C4-2B (cell line): Measurements from ENCODE around the gene OR1S1.

Source experiments
- H3K27ac ChIP-seq: fragments of 450-650 bp; 2 replicates; pipeline ENCODE4 v1.5.1; 2017
- CTCF ChIP-seq: fragments of 450-650 bp; conservative IDR thresholded peaks from 2 replicates; pipeline ENCODE4 v1.5.1; 2017; ENCODE audit warnings: mild to moderate bottlenecking
- ZFX ChIP-seq: fragments of 450-650 bp; IDR thresholded peaks from 2 replicates; pipeline ENCODE4 v1.6.1; 2017

Gene OR1S1

DNA sequence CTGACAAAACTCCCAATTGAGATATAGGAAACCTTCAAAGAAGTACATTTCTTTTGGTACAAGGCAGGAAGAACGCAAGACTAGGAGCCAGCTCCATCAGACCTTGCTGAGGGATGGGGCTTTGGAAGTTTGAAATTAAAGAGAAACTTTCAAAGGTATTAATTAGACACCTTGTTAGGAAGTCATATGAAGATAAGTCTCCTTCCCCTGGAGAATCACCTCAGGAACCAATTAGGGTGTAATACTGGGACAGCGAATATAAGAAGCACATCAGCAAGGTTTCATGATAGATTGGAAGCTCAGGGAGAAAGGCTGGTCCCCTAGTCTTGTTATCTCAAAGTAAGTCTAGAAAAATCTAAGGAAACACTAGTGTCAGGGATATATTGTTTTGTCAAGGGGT, 23.8 kb upstream of the OR1S1 start, which contains the start of gene OR9Q2:
Gene OR9Q2, plus strand, starts transcription at position 301 of the 400 bp plus-strand sequence. CDS start 1,421 bp downstream, outside the sequence.
- no peak within 1 kb of the TSS for H3K27ac ChIP-seq
- TF ChIP-seq CTCF (no peak), ZFX (no peak)

- TF ChIP-seq ZFX = no peak
- no peak for TF ChIP-seq CTCF
- no peak overlapping the region for H3K27ac ChIP-seq
These were observed 20.3 kb upstream of the OR1S1 start for GRCh38 chr11:58192229-58192628.

- no peak overlapping the region for H3K27ac ChIP-seq
- no peak for TF ChIP-seq ZFX
- TF ChIP-seq CTCF = no peak
These were observed 19.1 kb upstream of the OR1S1 start for GRCh38 chr11:58193391-58193790.

DNA sequence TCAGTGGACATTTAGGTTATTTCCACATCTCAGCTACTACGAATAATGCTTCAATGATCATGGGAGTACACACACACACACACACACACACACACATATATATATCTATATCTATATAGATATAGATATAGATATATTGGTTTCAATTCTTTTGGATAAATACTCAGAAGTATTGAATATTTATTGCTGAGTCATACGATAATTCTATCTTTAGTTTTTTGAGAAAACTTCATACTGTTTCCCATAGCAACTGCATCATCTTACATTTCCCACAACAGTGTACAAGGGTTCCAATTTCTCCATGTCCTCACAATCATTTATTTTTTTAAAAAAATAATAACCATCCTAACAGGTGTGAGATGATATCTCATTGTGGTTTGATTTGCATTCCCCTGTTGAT, 16.6 kb upstream of the OR1S1 start:
- H3K27ac ChIP-seq = no peak overlapping the region
- TF ChIP-seq ZFX = no peak
- TF ChIP-seq CTCF = no peak

DNA sequence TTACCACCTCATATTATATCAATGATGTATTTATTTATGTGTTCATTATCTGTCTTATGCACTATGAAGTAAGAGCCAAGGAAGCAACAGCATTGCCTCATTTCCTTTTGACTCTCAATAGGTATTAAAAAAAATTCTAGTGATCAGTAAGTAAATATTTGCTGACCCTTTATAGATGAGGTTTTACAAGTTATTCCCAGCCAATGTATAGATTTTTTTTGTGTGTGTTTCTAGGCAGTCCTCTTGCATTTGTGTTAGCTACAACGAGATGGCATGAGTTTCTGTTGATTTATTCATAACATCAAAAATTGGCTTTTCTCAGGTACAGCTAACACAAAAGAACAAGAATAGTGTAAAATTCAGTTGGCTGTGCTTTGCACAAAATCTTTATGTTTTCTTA, 13.2 kb upstream of the OR1S1 start:
- no peak for TF ChIP-seq ZFX
- TF ChIP-seq CTCF = no peak
- H3K27ac ChIP-seq = no peak overlapping the region

GRCh38 chr11:58204042-58204441, 8.5 kb upstream of the OR1S1 start, which contains the start of gene OR1S2:
Gene OR1S2, minus strand, starts transcription at chr11:58204142. Its CDS starts 0 bp downstream, at chr11:58204142.
- no peak within 1 kb of the TSS for H3K27ac ChIP-seq
- TF ChIP-seq ZFX = no peak
- TF ChIP-seq CTCF = no peak

- TF ChIP-seq CTCF (no peak), ZFX (no peak)
- H3K27ac ChIP-seq = no peak overlapping the region
These were observed 4.0 kb downstream of the OR1S1 start for GRCh38 chr11:58216476-58216875.
